ENCODE data around the gene PHACTR2.

DNA sequence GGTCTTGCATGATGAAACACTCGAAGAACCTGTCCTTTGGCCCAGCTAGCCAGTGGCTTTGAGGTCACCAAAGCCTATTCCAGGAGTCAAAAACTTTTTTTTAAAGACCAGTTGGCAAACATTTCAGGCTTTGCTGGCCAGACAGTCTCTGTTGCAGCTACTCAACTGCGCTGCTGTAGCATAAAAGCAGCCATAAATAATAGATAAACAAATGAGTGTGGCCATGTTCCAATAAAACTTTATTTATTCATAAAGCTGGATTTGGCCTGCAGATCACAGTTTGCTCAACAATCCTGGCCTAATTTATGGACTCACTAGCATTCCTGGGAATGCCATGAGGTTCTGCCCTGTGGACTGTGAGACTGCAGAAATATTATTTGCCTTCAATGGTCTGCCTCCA is 96.6 kb downstream of the PHACTR2 start:
- TF ChIP-seq, protein P1, sequence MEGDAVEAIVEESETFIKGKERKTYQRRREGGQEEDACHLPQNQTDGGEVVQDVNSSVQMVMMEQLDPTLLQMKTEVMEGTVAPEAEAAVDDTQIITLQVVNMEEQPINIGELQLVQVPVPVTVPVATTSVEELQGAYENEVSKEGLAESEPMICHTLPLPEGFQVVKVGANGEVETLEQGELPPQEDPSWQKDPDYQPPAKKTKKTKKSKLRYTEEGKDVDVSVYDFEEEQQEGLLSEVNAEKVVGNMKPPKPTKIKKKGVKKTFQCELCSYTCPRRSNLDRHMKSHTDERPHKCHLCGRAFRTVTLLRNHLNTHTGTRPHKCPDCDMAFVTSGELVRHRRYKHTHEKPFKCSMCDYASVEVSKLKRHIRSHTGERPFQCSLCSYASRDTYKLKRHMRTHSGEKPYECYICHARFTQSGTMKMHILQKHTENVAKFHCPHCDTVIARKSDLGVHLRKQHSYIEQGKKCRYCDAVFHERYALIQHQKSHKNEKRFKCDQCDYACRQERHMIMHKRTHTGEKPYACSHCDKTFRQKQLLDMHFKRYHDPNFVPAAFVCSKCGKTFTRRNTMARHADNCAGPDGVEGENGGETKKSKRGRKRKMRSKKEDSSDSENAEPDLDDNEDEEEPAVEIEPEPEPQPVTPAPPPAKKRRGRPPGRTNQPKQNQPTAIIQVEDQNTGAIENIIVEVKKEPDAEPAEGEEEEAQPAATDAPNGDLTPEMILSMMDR (CRISPR knock-in tag; IDR thresholded peaks at IDR 0.05), result no peak
- no peak for TF ChIP-seq ZKSCAN1 (IDR thresholded peaks at IDR 0.05; ENCODE audit: low read length)
- no peak for TF ChIP-seq BHLHE40 (IDR thresholded peaks at IDR 0.05; ENCODE audit: low read length)

Data from HepG2 (cell line).